SW 1271 (cell line): Measurements from ENCODE around the gene CA10.

Experiments used
- DNase-seq, 2 experiments: peaks; one replicate each; lab custom pipeline; 2025; lab: John Stamatoyannopoulos, UW

Gene CA10

DNA sequence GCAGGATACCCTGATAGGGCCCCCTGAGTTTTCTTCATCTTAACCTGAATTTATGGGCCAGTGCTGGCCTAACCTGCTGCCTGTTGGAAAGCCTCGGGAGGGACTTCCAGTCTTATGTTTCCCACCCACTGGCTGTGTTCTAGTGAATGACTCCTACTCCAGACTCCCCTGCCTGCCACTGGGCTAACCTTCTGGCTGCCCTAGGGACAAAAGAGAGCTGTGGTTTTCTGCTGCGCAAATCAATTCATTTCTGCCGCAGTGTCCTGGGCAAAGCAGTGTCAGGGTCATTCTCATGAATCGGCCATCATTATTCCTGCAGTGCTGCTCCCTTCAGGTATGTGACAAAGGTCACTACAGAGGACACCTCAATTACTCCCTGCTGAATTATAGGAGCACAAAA, 512.0 kb downstream of the CA10 start:
- DNase-seq = no peak

DNA sequence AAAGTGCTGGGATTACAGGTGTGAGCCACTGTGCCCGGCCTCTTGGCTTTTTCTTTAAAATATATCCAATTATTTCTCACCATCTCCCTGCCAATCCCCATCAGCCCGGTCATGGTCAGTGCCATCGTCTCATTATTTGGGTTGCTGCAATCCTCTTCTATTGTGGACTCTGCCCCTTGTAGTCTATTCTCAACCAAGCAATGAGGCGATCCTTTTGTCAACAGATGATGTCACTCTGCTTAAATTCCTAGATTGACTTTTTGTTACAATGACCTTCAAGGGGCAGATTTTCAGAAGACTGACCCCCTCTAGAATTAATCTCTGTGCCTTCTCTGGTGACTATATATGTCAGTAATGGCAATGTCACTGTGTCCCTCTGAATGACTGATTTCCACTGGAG, 513.5 kb downstream of the CA10 start:
- DNase-seq = no peak

DNA sequence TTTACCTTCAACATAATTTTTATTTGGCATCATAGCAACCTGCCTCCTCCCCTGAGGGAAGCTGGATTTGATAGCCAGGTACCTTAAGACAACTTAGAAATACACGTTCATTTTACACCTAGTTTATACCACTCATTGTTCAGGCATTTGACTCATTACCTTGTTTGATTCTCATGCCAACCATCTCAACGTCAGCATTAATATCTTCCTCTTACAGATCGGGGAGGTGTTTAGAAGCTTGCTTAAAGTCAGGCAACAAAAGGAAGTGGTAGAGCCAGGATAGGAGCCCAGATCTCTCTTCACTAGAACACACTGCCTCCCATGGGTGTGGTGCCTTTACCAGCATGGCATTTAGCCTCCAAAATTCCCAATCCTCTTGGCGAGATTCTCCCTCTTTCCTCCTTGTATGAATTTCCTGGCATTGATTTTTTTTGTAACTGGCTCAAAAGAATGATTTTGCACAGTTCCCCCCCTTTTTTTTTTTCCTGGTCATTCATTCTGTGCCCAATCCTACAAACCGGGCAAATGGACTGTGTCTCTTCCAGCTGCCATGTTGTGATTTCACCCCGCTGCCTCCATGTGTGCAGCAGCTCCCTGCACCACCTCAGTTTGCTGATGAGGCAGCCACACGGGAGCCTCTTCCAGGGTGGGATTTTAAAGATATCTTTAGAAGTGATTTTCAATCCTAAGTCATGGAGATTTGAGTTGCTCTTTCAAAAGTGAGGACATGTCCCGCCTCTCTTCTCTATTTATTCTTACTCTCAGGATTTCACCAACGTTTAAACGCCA, 514.6 kb downstream of the CA10 start:
- no peak for DNase-seq

DNA sequence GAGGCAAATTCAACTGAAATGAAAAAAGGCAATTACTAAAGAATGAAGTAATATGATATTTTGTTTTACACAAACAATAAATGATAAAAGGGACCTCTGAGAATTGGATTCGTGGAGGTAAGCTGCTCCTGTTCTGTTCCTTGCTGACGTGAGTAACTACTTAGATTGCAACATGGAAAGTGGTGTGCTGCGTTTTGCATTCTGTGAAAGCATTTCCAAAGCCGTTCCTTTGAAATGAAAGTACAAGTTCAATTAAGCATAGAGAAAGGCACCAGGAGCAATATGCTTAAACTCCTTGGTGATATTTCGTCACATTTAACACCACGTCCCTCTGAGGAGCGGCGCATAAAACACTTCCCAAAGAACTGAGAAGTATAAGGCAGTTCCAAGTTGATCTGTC, 516.5 kb downstream of the CA10 start:
- no peak for DNase-seq

DNA sequence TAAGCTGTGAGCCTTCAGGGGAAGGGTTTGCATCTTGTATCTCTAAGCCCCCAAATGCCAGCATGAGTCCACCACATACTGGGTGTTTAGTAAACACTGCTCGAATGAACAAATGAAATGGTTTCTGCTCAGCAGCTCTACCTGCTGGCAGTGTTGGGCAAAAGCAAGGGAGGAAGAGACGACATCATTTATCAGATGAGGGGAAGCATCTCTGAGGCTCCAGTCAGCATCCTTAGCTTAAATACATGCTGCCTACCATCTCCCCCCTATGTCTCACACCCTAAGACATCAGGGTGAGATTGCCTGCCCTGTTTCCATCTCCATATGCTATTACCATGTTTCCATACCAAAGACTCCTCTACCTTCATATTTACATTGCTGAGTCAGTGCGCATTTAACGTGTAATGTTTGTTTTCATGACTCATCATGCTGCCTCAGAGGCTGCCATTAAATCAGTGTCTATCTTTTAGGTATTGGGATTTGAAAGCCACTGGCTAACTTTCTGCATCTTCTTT, 518.3 kb downstream of the CA10 start:
- no peak for DNase-seq

DNA sequence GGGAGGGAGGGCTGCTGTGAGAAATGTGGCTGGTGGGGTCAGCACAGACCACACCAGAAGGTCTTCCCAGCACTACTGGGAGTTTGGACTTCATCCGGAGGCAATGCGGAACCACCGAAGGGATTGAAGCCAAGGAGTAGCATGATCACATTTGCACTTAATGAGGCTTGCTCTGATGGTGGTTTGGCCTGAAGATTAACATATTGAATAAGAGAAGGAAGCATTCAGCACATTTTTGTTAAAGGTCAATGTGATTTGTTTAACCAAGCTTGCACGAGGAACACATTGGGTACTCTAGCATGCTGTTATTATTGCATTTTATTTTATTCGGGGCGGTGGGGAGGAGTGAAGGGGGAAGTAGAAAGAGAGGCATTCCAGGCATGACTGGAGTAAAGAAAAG, 519.5 kb downstream of the CA10 start:
- no peak for DNase-seq

DNA sequence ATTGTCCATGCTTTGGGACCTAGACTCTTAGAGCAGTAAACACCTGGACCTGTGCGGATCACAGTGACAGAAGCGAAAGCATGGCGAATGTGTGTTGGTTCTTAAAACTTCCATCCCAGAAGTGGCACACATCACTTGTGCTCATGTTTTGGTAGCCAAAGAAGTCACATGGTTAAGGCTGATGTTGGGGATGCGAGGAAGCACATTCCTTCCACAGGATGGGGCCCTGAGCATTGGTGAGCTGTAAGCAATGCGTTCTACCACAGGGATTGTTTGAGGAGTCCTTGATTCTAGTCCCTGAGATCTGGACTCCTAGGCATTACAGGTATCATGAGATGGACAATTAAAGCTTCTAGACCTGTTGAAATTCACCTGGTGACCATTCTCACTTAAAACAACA, 522.2 kb downstream of the CA10 start:
- DNase-seq = no peak

DNA sequence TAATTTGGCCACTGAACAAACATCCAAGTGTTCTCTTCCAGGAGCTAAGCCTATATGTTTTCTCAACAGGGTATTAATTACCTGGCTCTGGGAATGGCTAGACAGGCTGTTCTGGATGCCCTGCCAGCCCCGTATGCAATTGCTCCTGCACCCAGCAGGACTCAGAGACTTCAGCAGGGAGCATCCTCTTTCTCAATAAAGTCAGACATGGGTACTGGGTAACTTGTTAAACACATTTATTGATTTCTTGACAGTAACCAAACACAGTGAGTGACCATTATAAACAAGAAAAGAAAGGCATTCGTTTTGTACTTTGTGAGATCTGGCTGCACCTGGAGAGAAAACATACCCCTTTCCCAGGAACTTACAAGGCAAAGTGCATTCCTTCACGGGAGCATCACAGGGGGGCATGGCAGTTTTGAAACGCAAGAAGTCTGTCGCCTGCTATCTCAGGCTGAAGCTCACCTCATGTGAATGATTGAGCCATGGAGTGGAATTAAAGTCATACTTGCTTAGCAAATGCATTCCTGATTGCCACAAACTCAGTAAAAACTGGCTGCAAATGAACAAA, 528.3 kb downstream of the CA10 start:
- DNase-seq = no peak

DNA sequence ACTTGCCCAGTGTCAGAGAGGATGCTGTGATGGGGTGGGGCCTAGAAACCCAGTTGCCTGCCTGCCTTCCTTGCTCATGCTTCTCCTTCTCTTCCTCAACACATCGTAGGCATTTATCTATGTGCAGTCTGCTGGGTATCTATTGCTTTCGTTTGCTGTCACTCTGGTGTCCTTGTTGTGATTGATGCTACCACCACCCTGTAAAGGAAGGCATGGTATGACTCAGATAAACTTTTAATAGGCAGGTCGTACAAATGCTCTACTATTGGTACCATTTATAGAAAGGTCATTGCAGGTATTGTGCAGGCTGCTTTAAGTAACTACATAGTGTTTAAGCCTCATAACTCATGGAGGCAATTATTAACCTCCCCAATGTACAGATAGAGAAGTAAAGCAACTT, 529.3 kb downstream of the CA10 start:
- DNase-seq = no peak

DNA sequence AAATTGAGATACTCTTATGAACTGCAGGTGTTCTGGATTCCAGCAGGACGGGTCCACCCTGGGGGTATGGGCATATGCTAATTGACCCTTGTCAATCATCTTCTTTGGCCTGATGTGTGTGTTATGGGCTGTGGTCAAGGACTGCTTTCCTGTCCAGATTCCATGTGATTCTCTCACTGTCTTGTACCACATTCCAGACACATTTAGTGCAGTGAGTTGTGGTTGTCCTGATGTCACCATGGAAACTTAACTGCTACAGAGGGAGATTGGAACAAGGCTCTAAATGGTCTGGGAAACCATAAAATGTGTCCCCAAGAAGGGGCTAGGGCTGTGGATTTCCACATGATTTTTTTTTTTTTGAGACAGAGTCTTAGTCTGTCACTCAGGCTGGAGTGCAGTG, 530.7 kb downstream of the CA10 start:
- no peak for DNase-seq

DNA sequence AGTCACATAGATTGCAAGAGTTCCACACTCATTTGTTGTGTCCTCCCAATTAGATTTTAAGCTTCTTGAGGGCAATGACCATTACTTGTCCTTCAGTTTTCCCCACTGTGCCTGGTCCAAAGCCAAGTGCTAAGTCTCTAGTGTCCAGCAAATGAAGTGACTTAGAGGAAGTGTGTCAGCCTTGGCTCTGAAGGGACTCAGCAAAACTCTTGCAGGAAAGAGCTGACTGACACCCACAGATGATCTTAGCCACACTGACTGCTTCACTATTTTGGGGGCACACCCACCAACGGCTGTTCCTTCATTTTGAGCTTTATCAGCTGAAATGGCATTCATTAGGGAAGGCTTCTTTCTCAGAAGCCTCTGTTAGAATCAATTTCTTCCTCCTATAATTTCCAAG, 540.0 kb downstream of the CA10 start:
- DNase-seq = no peak

DNA sequence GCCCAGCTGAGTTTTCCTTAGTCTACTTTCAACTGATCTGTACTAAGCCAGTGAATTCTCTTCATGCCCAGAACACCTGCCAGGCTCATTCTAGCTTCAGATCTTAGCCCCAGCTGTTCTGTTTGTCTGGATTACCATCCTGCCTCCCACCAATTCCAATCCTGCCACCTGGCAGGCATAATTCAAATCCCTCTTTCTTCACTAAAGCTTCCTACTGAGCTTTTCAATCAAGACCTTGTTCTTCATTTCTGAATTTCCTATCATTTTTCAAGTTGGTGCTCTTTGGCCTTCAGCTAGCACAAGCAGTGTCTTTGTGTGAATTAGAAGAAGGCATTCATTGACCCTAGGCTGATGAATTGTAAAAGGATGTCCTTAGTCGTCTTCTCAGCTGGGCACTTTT, 540.5 kb downstream of the CA10 start:
- no peak for DNase-seq

DNA sequence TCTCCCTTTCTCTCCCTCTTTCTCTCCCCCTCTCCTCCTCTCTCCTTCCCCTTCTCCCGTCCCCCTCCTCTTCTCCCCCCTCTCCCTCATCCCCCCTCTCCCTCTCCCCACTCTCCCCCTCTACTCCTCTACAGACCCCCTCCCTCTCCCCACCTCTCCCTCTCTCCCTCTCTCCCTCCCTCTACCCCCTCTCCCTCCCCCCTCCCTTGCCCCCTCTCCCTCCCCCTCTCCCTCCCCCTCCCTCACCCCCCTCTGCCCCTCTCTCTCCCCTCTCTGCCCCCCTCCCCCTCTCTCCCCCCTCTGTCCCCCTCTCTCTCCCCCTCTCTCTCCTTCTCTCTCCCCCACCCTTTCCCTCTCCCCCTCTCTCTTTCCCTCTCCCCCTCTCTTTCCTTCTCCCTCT, 545.3 kb downstream of the CA10 start:
- no peak for DNase-seq

DNA sequence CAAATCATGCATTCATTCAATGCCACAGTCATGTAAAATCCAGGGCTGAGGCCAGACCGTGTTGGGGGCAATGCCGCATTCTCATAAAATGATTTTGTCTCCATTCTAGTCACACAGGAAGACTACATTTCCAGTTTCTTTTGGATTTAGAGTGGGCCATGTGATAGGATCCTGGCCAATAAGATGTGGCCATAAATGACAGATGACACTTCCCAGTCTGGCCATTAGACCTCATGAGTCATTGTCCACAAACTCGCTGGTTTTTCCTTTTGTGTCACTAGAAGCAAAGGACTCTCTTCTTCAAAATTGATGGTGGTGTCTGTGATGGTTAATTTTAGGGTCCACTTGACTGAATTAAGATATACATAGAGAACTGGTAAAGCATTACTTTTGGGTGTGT, 545.8 kb downstream of the CA10 start:
- no peak for DNase-seq

DNA sequence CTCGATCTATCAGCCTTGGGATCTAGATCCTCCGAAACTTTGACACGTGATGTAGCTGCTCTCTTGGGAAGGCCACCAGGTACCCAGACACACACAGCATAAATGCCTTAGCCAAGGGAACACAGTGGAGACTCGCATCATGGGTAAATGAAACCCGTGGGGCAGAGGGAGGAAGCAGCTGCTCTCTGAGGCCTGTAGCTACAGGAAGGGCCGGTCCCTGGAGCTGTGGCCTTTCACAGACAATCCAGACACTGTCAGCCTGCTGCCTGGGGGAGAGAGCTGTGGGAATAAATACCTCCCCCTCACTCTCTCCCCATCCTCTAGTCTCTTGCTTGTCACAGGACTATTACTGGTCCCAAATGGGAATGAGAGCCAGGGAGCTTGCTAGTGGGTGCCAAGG, 546.9 kb downstream of the CA10 start:
- no peak for DNase-seq

DNA sequence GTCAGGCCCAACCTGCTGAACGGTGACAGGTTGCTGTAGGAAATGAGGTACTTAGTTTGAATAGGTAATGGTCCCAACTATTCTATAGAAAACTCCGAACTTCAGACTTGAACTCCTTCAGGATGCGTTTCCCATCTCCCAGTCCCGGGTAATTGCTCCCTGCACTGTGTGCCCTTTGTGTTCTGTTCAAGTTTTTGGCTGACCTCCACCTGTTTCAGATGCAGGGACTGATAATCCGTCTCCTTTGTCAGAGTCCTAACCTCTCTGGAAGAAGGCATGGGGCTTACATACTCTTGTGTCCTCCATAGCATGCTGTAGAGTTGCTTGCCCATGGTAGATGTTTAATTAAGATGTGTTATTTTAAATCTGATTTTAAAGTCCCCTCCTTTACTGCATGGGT, 547.7 kb downstream of the CA10 start:
- DNase-seq = no peak

DNA sequence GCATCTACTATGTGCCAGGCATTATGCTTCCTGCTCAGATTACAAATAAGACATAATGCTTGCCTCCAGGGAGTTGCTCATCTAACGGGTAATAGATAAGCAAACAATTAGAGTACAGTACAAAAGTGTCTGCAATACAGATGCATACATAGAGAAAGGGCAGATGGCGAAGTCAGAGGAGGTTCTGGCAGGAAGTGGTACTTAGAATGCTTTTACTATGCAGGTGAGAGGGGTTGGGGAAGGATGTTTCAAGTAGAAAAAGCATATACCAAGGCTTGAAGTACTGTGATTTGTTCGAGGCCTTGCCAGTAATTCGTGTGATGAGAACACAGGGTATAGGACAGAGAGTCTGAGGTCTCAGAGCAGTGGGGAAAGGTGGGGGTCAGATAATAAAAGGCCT, 548.4 kb downstream of the CA10 start:
- DNase-seq = no peak

DNA sequence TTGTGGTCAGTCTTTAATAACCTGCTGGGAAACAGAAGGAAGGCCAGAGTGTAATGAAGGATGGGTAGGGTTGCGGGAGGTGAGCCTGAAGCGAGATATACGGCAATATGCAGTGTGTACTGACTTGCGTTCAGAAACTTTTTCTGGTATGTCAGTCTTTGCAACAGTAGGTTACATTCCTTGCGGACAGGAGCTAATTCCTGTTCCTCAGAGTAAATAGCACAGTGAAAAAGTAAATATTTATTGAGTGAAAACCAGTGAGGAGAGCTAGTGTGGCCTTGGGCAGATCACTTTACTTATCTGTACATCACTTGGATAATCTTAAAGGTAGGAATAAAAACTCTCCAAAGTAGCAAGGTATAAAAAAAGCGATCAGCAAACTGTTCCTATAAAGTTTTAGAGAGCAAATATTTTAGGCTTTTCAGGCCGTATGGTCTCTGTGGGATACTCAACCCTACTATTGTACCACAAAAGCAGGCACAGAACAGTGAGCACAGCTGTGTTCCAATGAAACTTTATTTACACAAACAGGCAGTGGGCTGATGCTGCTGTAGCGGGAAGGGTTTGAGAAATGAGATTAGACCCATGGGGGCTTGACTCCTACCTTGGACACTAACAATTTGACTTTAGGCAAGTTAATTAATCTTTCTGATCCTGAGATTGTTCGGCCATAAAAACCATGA, 550.1 kb downstream of the CA10 start:
- DNase-seq = no peak

DNA sequence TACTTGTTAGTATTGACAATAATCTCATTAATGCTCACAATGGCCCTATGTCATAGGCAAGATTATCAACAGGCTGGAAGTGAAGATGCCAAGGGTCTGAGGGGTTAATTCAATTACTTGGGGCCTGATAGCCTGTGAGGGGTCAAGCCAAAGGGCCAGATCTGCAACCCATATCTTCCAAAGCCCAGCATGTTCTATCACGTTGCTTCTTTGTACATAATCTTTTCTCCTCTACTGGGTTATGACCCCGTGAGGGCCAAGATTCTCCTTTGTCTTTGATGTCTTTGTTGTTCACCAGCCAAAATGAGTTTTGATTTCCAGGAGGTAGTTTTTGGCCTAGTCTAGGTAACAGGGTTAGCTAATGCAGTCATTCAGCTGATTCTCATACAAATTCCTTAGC, 551.0 kb downstream of the CA10 start:
- DNase-seq = no peak

DNA sequence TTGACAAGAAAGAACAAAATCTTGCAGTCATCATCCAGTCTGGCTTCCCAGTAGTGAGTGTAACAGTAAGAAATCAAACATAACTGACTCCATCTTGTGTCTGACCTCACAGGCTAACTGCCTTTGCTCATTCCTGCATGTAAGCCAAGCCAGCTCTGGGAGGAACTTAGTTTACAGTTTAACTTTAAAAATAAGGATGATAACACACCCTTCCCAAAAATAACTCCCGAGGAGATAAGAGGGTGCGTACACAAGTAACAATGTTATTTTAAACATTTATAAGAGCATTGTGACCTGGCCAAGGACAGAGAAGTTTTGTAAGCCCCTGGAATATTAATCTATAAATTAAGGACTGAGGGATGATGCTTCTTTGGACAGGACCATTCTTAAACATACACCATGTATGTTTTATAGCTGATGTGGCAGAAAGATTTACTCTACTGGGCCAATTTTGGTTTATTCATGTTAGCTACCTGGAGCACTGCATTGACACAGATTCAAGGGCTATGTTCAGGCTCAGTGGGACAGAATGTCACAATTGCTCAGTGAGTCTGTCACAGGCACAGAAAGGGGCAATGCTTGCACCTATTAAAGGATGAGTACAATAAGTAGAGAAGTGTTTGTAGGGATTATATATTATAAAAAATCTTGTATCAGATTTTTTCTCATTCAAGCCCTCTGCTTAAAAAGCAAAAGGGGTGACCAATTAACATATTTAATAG, 554.1 kb downstream of the CA10 start:
- no peak for DNase-seq

DNA sequence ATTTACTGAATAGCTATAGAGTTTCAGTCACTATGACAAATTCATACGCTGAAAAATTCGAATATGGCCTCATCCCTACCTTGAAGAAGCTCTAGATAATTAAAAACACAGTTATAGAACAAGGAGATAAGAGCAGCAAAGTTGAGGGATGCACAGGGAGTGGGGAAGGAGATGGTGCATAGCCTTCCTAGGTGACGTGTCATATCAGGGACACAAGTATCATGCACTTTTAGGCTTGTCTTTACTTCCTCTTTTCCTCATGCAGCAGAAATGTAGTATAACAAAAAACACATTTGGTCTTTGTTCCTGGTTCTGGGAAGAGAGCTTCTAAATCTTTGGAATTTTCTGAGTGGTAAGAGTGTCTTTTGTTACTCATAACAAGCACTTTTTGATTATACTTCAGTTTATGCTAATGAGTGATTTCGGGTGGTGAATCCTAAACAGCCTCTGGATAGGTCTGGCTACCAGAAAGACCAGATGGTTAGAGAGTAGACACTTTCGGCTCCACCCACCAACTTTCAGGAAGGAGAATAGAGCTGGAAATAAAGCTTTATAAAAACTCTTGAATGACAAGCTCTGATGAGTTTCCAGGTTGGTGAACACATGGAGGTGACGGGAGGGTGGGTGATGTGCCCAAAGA, 556.8 kb downstream of the CA10 start:
- no peak for DNase-seq

DNA sequence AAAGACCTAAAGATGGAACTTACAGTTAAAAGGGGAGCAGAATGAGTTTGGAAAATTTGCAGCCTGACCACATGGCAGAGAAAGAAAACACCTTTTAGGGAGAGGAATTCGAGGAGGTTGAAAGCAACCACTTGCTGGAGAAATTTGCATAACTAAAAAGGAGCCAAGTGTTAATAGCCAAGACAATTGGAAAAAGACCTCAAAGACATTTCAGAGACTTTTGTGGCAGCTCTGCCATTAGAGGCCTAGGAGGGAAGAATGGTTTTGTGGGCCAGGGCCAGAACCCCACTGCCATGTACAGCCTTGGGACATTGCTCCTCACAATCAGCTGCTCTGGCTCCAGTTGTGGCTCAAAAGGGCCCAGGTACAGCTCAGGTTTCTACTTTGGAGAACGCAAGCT, 559.7 kb downstream of the CA10 start:
- DNase-seq = no peak
